Muscle of leg (tissue), 11 donors: ENCODE measurements around the gene SPEM1. TPM values are rescaled to one million over a fixed set of nuclear protein-coding genes. Genes with fewer than 3 reads are reported as not detected.

ENCODE experiments used
- DNase-seq: peaks from one replicate; pipeline ENCODE4 v3.0.0; 2013
- H3K27ac ChIP-seq: one replicate; pipeline ENCODE4 v1.5.1; 2013; ENCODE audit warnings: mild to moderate bottlenecking, low read length, control low read depth
- H3K27me3 ChIP-seq: one replicate; pipeline ENCODE4 v1.6.1; 2013; ENCODE audit warnings: low read length; ENCODE audit not compliant: control insufficient read depth, insufficient read depth
- H3K36me3 ChIP-seq: one replicate; pipeline ENCODE4 v1.6.1; 2013; ENCODE audit warnings: low read length; ENCODE audit not compliant: control insufficient read depth, insufficient read depth
- H3K4me1 ChIP-seq: one replicate; pipeline ENCODE4 v1.6.1; 2013; ENCODE audit warnings: low read length; ENCODE audit not compliant: control insufficient read depth, insufficient read depth
- H3K4me3 ChIP-seq: one replicate; pipeline ENCODE4 v1.5.1; 2013; ENCODE audit warnings: low read length, control low read depth
- H3K9me3 ChIP-seq: replicated peaks from 2 replicates; pipeline ENCODE4 v1.6.1; 2013; ENCODE audit warnings: low read depth, low read length; ENCODE audit not compliant: control insufficient read depth
- WGBS: methylation state at CpG from one replicate; pipeline ENCODE4 v1.1.5; 2013; ENCODE audit warnings: missing lambda C conversion rate; ENCODE audit not compliant: insufficient coverage; 5-methylcytosine and 5-hydroxymethylcytosine counted together
- polyA plus RNA-seq, 8 donors: library from polyadenylated mRNA; unstranded; fragments of 120-200 nt; gene quantifications; one replicate each; pipeline versions ENCODE4 v1.2.1 to v1.2.3, GENCODE V29; 2013; ENCODE audit warnings: inconsistent platforms in 1 of 8, low replicate concordance in 1 of 8; ENCODE audit not compliant: insufficient read length in 8 of 8, insufficient read depth in 1 of 8
- total RNA-seq: library from RNA; stranded (reverse); fragments of 120-200 nt; gene quantifications from one replicate; pipeline ENCODE4 v1.2.4, GENCODE V29; 2013

Gene SPEM1
- total and polyA plus RNA-seq, 9 donors = not detected

DNA sequence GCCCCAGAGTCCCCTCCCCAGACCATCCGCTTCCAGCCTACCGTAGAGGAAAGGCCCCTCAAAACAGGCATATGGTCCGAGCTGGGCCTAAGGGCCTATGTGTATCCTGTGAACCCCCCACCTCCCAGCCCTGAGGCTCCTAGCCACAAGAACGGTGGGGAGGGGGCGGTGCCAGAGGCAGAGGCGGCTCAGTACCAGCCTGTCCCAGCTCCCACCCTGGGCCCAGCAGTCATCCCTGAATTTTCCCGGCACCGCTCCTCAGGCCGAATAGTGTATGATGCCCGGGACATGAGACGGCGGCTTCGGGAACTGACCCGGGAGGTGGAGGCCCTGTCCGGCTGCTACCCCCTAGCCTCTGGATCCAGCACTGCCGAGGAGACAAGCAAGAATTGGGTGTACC lies 1.1 kb downstream of the SPEM1 start:
- WGBS = 84% methylated on average over 14 of the region's 16 CpGs
- Histone ChIP-seq H3K36me3 (peaks cover 4% of the 10 kb centered on the region), H3K4me1 (no peaks in the 10 kb centered on the region), H3K27me3 (no peaks in the 10 kb centered on the region), H3K9me3 (no peaks in the 10 kb centered on the region), H3K27ac (no peak overlapping the region), H3K4me3 (no peak overlapping the region)
- no peak for DNase-seq

- 20% methylated on average over 1 of the region's 4 CpGs for WGBS
- no peak for DNase-seq
Observed at GRCh38 chr17:7423679-7424078, 3.6 kb downstream of the SPEM1 start.

GRCh38 chr17:7425316-7425715 lies 5.2 kb downstream of the SPEM1 start, which contains the start of gene SPEM2:
TSS of gene SPEM2 (plus strand) at chr17:7425616. CDS start at chr17:7425689, 73 bp downstream.
- H3K27me3 ChIP-seq = no peaks in the 10 kb centered on the region
- no peak for DNase-seq
- WGBS = no CpG with 5 or more reads among the region's 7 CpGs
- H3K4me3 ChIP-seq = no peak within 1 kb of the TSS
- no peaks in the 10 kb centered on the region for H3K4me1 ChIP-seq
- no peaks in the 10 kb centered on the region for H3K36me3 ChIP-seq
- H3K9me3 ChIP-seq = no peaks in the 10 kb centered on the region
- no peak within 1 kb of the TSS for H3K27ac ChIP-seq

More at GRCh38 chr17:7423679-7424078, 3.6 kb downstream of the SPEM1 start:
- no peaks in the 10 kb centered on the region for H3K27me3 ChIP-seq
- H3K4me3 ChIP-seq = no peak overlapping the region
- no peaks in the 10 kb centered on the region for H3K9me3 ChIP-seq
- no peaks in the 10 kb centered on the region for H3K4me1 ChIP-seq
- H3K27ac ChIP-seq = no peak overlapping the region
- H3K36me3 ChIP-seq = no peaks in the 10 kb centered on the region

- Histone ChIP-seq H3K36me3 (no peaks in the 10 kb centered on the region), H3K4me1 (no peaks in the 10 kb centered on the region), H3K9me3 (no peaks in the 10 kb centered on the region), H3K27me3 (no peaks in the 10 kb centered on the region), H3K4me3 (no peak overlapping the region), H3K27ac (no peak overlapping the region)
- DNase-seq = no peak
- 95% methylated on average over 3 of the region's 8 CpGs for WGBS
Observed at GRCh38 chr17:7425756-7426155, 5.6 kb downstream of the SPEM1 start.

GRCh38 chr17:7426203-7426863 lies 6.2 kb downstream of the SPEM1 start:
- Histone ChIP-seq H3K36me3 (no peaks in the 10 kb centered on the region), H3K4me1 (no peaks in the 10 kb centered on the region), H3K9me3 (no peaks in the 10 kb centered on the region), H3K4me3 (no peak overlapping the region), H3K27me3 (no peaks in the 10 kb centered on the region), H3K27ac (no peak overlapping the region)
- WGBS = 90% methylated on average over 24 of the region's 33 CpGs
- no peak for DNase-seq

DNA sequence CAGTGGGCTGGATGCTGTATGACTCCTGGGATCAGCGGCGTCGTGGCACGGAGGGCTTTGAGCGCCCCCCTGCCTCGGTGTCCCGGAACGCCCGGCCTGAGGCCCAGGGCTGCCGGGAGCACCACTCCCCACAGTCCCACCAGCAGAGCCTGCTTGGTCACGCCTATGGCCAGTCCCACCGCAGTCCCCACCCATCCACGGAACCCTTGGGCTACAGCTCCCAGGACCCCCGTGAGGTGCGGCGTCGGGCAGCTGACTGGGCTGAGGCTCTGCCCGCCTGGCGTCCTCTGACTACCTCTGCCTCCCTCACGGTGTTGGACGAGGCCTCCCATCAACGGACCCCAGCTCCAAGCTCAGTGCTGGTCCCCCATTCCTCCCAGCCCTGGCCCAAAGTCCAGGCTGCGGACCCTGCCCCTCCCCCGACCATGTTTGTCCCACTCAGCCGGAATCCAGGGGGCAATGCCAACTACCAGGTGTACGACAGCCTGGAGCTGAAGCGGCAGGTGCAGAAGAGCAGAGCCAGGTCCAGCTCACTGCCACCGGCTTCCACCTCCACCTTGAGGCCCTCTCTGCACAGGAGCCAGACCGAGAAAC lies 6.9 kb downstream of the SPEM1 start:
- no peaks in the 10 kb centered on the region for H3K27me3 ChIP-seq
- H3K4me3 ChIP-seq = no peak overlapping the region
- DNase-seq = no peak
- no peaks in the 10 kb centered on the region for H3K9me3 ChIP-seq
- H3K36me3 ChIP-seq = no peaks in the 10 kb centered on the region
- 88% methylated on average over 27 of the region's 29 CpGs for WGBS
- no peak overlapping the region for H3K27ac ChIP-seq
- H3K4me1 ChIP-seq = no peaks in the 10 kb centered on the region

GRCh38 chr17:7427549-7427948 lies 7.4 kb downstream of the SPEM1 start:
- no peaks in the 10 kb centered on the region for H3K36me3 ChIP-seq
- WGBS = 89% methylated on average over 1 of the region's 7 CpGs
- no peaks in the 10 kb centered on the region for H3K4me1 ChIP-seq
- H3K27ac ChIP-seq = no peak overlapping the region
- H3K4me3 ChIP-seq = no peak overlapping the region
- no peaks in the 10 kb centered on the region for H3K27me3 ChIP-seq
- no peaks in the 10 kb centered on the region for H3K9me3 ChIP-seq
- DNase-seq = no peak

- no peaks in the 10 kb centered on the region for H3K36me3 ChIP-seq
- 75% methylated on average over 5 of the region's 5 CpGs for WGBS
- no peak for DNase-seq
- no peak within 1 kb of the TSS for H3K4me3 ChIP-seq
- no peaks in the 10 kb centered on the region for H3K4me1 ChIP-seq
- H3K27me3 ChIP-seq = no peaks in the 10 kb centered on the region
- no peaks in the 10 kb centered on the region for H3K9me3 ChIP-seq
- H3K27ac ChIP-seq = no peak within 1 kb of the TSS
Observed at GRCh38 chr17:7428557-7428956, 8.4 kb downstream of the SPEM1 start, which contains the start of gene SPEM3. TSS of gene SPEM3 (plus strand) at chr17:7428857. CDS start at chr17:7428903, 46 bp downstream.

- DNase-seq = no peak
- no peaks in the 10 kb centered on the region for H3K36me3 ChIP-seq
- WGBS = 89% methylated on average over 10 of the region's 10 CpGs
- no peak overlapping the region for H3K27ac ChIP-seq
- no peaks in the 10 kb centered on the region for H3K9me3 ChIP-seq
- no peak overlapping the region for H3K4me3 ChIP-seq
- no peaks in the 10 kb centered on the region for H3K4me1 ChIP-seq
- no peaks in the 10 kb centered on the region for H3K27me3 ChIP-seq
Observed at GRCh38 chr17:7429722-7430121, 9.6 kb downstream of the SPEM1 start.

- 100% methylated on average over 1 of the region's 1 CpG for WGBS
- H3K4me3 ChIP-seq = no peak overlapping the region
- H3K4me1 ChIP-seq = peaks cover 11% of the 10 kb centered on the region
Observed at GRCh38 chr17:7431231-7431630, 11.1 kb downstream of the SPEM1 start.

More at GRCh38 chr17:7431231-7431630, 11.1 kb downstream of the SPEM1 start:
- H3K27ac ChIP-seq = no peak overlapping the region
- H3K27me3 ChIP-seq = peaks cover 14% of the 10 kb centered on the region
- H3K9me3 ChIP-seq = no peaks in the 10 kb centered on the region
- no peak for DNase-seq
- no peaks in the 10 kb centered on the region for H3K36me3 ChIP-seq
